DMS 273 (cell line): Measurements from ENCODE around the gene PCIF1.
"Not testable (repeated sequence)": the region's sequence is repeated elsewhere in the genome, so short reads cannot be mapped to it uniquely, and the experiment has no call there.

Experiments used
- DNase-seq: peaks from one replicate; lab custom pipeline; 2025; ENCODE audit not compliant: unreplicated experiment; lab: John Stamatoyannopoulos, UW

PCIF1 gene

DNA sequence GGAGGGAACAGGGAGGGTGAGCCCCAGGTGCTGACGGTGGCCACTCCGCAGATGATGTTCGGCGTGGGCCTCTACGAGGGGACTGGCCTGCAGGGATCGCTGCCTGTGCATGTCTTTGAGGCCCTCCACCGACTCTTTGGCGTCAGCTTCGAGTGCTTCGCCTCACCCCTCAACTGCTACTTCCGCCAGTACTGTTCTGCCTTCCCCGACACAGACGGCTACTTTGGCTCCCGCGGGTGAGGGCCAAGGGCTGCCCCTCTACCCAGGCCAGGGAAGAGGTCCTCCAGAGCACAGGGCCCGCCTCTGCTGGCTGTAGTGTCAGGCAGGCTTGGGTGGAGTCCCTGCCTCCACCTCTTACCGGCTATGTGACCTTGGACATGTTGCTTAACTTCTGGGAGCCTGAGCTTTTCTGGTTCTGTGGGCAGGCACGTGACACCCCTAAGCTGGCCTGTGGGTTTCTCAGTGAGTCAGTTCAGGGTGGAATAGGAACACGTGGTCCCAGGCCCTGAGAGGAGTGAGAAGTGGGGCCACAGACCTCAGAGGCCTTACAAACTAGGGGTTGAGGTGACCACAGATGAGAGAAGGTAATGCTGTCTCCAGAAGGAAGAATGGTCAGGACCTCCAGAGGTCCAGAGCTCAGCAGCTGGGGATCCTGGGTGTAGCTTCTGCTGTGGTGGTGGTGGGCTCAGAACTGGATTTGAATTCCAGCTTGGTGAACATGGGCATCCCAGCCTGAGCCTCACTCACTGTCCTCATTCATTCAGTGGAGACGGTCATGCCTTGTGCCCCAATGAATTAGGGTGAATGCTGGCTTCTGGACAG is 11.9 kb downstream of the PCIF1 start:
- no peak for DNase-seq

DNA sequence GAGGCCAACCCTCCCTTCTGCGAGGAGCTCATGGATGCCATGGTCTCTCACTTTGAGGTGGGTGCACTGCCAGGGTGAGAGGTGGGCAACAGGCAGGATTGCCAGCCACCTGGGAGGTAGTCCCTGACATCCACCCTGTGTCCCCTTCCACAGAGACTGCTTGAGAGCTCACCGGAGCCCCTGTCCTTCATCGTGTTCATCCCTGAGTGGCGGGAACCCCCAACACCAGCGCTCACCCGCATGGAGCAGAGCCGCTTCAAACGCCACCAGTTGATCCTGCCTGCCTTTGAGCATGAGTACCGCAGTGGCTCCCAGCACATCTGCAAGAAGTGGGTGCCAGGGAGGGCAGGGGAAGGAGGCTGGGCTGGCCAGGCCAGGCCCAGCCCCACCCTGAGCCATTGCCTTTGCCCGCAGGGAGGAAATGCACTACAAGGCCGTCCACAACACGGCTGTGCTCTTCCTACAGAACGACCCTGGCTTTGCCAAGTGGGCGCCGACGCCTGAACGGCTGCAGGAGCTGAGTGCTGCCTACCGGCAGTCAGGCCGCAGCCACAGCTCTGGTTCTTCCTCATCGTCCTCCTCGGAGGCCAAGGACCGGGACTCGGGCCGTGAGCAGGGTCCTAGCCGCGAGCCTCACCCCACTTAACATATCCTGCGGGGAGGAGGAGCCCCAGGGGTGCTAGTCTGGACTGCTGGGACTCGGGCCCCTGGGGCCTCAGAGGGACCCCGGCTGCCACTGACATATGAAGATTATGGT is 12.8 kb downstream of the PCIF1 start:
- DNase-seq: no peak

DNA sequence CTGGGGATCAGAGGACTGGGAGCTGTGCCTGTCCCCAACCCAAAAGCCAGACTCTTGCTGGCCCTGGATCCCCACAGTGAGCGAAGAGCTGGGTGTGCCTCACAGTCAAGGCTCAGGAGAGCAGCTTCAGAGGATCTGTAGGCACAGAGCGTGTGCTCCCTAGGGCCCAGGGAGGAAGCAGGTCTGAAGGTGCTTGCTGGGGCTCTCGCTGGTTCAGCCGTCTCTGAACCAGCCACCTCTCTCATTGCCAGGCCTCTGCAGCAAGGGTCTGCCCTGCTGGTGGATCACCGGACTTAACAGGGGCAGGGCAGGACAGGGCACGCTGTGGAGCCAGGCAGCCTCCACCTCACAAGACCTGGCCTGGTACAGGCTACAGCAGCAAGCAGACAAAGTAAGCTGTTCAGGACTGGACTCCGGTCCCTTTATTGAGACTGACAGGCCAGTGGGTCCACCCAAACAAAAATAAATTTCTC is 13.8 kb downstream of the PCIF1 start:
- no peak for DNase-seq

DNA sequence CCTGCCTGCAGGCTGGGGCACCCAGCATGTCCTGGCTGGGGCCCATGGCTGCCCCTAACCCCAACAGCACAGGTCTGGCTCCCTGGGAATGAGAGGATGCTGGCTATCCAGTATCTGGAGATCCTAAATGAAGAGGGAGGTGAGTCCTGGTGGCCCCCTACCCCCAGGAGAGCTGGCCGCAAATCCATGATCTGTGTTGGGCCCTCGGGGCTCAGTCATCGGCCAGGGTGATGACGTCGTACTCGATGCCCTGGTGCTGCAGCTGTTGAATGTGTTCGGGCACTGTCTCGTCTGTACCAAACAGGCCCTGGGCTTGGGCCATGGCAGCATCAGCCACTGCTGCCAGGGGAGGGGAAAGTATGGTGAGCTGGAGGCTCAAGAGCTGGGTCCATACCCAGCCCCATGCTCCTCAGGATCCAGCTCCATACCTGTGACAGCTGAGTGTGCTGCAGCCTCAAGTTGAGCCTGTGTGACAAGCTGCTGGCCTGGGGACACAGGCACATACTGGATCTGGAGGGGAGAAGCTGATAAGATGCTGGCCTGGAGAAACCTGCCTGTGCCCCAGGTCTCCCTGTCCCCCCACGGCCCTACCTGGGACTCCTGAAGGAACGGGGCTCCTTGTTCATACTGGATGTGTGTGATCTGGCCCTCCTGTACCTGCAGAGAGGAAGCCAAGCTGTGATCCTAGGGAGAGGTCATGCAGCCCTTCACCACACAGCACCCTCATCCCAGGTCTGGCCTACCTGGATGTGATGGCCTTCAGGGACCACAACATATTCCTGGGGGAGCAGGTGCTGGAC is 14.5 kb downstream of the PCIF1 start:
- no peak for DNase-seq

DNA sequence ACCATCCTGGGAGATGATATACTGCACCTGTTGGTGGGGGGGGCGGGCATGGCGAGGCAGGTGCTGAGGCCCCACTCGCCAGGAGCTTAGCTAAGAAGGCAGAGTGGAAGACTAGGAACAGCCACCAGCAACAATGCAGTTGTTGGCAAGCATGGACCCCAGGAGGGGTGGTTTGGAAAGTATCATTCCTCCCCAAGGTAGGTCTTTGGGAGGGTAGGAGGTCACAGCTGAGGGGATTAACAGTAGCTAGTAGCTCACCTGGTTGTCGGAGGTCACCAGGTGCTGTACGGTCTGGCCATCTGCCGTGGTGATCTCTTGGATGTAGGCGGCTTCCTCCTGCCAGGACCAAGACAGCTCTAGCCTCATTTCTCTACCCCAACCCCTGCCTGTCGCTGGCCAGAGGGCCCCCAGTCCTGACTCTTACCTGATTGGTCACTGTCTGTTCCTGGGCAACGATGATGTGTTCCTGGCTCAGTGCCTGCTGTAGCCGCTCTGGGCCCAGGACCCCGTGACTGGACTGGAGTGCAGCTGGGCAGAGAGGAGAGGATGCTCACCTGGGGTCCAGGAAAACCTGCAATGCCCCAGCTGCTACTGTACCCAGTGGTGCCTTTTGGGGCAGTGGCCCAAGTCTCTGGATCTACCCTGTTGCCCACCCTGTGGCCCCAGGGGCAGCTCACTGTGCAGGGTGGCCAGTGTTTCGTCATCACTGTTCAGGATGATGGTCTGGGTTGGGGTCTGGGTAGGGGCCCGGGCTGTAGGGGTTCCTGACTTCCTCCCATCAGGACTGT is 15.3 kb downstream of the PCIF1 start:
- no peak for DNase-seq

DNA sequence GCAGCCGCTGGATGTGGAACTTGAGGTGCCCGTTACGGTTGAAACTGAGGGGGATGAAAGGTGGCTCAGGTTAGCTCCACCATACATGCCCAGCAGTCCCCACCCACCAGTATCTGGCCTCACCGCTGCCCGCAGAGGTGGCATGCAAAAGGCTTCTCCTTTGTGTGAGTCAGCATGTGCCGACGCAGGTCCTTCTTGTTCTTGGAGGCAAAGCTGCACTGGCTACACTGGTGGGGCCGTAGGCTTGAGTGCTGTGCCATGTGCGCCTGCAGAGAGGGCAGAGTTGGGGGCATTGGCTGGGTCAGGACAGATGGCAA is 15.8 kb downstream of the PCIF1 start:
- no peak for DNase-seq

DNA sequence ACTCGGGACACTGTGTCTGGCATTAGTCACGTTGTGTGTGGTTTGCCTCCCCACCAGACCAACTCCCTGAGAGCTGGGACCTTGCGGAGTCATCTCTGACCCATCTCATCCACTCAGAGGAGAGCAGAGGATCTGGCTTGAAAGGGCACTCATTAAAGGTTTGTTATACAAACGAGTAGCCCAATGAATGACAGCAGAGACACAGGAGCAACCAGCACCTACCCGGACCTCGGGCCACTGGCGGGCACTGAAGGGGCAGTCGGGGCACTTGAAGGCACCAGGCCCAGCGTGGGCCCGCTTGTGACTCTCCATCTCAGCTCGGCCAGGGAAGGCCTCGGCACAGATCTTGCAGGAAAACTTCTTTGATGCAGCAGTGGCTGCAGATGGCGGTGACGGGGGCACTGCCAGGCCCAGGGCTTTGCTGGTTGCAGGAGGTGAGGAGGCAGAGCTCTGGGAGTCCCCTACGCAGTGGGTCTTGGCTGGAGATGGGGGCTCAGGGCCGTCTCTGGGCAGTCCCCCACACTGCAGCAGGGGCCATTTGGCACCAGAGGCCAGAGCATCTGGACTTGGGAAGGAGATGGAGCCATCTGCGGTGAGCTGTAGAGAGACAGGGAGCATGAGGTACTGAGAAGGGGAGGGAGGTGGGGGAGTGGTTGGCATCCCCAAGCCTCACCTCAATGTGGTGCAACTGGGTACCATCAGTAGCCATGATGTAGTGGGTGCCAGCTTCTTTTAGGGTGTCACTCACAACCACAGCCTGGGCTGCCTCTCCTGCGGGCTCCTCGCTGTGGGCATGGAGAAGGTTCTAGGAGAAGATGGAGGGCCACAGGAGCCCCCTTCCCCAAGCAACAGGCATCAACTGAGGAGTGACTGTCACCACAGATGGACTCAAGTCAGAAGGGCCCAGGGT is 17.7 kb downstream of the PCIF1 start:
- DNase-seq: no peak

DNA sequence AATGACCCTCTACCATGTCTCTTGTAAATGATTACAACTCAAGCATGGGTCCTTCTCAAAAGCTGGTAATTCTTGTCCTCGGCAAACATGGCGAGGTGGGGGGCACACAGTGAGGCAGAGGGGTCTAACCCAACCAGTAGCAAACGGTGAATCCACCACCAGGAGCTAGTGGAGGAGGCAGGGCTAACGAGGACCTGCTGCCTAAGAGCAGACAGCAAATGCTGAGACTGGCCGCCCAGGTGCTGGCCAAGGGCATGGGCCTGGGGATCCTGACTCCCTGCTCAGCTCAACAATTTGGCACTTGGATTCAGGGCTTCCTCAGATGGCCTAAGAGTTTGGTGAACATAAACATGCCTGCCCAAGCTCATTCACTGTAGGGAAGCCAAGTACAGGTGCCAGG is 18.4 kb downstream of the PCIF1 start:
- no peak for DNase-seq

DNA sequence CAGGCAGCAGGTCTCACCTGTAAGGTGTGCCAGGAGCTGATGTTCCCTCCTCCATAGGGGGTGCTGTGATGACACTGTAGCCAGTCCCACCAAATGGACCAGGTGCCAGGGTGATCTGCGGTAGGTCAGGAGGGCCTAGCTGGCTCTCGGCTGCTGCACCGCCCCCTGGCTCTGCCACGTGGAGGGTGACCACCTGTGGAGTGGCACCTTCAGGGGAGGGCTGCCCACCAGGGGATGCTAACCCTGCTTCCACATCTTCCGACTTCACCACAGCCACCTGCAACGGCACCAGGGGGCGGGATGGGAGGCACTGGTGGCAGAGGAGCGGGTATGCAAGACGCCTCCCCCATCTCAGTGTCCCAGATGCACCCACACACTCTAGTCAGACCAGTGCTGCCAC is 19.2 kb downstream of the PCIF1 start:
- DNase-seq: no peak

DNA sequence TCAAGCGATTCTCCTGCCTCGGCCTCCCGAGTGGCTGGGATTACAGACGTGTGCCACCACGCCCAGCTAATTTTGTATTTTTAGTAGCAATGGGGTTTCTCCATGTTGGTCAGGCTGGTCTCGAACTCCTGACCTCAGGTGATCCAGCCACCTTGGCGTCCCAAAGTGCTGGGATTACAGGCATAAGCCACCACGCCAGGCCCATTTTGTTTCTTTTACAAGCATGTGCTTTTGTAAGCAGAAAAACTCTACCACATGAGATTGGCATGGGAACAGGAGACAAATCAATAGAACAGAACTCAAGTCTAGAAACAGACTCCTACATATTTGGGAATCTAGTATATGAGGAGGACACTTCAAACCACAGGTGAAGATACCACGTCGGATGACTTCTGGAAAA is 21.8 kb downstream of the PCIF1 start:
- DNase-seq: not testable (repeated sequence)

DNA sequence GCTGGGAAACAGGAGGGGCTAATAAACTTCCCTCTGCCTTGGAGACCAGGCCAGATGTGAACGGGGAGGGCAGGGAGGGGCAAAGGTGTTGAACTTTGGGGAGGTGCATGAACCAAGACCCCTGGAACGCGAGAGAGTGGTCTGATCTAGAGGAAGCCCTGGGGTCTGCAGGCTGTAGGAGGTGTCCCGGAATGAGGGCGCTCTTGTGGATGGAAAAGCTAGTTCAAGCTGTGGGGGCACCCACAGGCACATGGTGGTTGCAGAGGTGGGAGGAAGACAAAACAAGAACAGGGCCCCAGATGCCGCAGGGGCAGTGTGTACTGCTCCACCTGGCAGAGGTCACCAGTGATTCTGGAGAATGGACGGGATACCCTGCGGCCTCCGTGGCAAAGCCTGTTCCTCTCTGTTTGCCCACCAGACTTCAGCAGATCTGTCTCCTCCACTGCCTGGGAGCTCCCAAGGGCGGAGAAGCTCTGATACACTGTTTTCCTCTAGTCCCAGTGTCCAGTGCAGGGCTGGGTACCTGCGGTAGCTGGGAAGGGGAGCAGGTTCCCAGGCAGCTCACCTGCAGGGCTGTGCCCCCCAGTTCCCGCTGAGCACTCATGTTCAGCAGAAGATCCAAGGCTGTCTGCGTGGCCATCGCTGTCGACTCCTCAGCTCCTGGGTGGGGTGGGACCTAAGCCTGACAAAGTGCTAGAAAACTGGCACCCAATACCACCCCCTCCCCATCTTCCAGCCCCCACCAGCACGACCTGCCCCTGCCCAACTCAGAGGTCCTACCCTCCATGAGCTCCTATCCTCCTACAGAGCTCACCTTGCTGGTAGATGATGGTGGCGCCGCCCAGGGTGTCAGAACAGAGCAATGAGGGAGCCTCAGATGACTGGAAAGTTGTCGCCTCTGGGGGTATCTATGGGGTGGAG is 22.8 kb downstream of the PCIF1 start:
- no peak for DNase-seq

DNA sequence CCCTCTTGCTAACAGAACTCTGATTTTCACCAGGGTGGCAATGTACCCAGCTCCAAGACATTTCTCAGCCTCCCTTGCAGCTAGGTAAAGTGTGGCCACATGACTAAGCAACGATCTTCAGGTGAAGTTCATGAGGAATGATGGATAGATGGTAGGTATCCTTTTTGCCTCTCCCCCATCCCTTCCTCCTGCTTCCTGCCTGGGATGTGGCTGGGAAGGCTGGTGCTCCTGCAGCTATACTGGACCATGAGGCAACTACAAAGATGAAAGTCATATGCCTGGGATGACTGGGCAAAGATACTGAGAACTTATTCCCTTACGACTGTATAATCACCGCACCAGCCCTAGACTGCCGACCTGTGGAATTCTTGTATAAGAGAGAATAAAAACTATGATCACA is 24.1 kb downstream of the PCIF1 start:
- DNase-seq: no peak

DNA sequence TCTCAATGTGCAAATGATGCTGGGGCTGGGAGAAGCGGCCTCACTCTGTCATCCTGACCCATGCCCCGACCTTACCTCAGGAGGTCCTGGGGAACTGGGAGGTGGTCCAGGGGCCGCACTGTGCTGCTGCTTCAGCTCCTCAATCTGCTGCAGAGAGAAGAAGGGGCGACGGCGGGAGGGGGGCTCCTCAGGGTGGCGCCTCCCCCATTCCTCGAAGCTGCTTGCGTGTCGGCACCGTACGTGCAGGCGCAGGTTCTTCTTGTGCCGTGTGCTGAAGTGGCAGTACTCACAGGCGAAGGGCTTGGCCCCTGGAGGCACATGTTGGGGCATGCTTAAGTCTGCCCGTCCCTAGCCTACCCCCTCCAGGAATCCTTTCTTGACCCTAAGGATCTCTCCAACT is 24.6 kb downstream of the PCIF1 start:
- DNase-seq: no peak

DNA sequence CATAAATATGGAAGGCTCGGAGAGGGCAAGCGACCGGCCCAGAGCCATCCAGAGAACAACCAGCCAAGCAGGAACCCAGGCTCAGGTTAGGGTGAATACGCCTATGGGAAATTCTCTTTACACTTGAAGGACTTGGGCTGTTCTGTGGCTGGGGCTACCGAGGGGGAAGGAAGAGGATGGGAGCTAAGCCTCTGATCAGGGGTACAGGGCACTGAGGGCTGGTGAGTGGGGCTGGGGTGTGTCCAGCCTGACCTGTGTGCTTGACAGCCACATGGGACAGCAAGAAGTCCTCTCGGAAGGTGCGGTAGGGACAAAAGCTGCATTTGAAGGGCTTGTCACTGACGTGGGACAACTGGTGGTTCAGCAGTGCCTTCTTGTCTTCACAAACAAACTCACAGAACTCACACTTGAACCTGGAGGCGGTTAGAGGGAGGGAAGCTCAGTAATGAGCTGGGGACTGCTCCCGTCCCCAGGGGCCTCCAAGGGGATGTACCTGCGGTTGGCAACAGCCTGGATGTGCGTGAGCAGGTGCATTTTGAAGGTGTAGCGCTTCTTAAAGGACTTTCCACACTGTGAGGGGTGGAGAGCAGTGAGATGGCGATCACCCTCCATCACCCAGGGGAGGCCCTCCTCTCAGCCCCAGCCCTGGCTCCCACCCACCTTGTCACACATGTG is 25.6 kb downstream of the PCIF1 start:
- DNase-seq: no peak

DNA sequence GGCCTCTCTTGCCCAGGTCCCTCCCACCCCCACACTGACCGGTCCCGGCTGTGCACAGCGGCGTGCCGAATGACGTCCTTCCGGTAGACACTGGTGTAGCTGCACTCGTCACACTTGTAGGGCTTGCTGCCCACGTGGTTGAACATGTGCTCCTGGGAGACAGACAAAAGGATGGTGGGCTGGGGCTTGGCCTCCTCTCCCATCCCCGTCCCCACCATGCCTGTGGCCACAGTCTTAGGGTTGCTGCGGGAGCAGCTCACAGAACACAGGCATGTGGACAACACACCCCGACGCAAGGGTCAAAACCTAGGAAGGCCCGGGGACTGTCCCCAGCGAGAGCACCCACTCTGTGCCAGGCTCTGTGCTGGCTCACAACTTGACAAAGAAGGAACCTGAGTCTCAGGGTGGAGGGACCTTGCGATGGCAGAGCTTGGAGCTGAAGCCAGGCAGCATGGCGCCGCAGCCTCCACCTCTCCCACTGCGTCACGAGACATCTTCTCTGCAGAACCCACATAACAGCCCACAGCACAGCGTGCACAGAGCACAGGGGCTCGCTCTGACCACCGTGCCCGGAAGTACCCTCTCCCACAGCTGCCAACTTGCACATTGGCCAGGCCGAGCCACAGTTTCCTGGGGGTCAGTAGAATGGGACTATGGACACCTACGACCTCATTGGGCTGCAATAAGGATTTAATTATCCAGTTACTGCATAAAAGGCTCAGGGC is 27.7 kb downstream of the PCIF1 start:
- no peak for DNase-seq

DNA sequence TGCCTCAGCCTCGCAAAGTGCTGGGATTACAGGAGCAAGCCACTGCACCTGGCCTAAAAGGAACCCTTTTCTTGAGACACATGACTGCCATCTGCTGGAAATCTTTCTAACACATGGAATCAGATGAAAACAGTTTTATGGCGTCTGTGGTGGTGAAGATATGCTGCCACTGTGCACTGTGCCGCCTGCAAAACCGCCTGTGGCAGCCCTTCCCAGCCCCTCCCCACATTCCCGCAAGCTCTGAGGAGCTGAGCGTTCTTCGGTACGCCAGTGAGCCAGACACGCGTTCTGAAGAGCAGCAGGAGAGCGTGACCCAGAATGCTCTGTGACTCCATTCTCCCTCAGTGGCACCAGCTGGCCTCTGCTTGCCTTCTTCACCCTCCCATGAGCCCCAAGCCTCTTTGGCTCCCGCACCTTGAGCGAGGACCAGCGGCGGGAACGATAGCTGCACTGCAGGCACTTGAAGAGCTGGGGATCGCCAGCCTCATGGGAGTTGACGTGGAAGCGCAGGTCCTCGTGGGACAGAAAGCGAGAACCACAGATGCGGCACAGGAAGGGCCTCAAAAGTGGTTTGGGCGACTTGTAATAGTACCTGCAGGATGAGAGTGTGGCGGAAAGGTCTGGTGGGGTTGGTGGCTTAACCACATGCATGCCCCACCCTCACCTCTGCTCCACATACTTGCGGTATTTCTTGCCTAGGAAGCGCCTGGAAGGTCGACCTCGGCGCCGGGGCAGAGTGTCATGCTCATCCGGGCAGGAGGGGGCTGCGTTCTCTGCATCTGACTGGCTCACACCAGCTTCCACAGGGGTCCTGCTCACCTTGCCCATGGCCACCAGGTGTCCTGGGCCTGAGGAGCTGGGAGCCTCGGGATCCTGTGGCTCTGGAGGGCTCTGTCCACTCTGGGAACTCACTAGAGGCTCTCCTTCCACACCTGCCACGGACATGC is 28.8 kb downstream of the PCIF1 start:
- DNase-seq: peak; percentile 71

DNA sequence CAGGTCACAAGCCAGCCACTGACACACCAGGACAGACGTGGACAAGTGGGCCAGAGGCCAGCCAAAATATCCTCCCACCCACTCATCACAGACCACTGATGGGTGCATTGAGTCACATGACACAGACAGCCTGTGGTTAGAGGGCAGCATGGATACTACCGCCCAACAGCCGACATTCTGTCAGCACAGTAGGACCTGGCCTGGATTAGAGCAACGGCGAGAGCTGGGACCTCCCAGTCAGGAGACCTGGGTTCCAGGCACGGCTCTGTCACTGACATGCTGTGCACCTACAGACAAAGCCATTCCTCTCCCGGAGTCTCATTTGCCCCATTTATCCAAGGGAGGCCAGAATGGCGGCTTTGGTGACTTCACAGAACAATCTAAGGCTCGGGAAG is 29.5 kb downstream of the PCIF1 start:
- DNase-seq: no peak
